ENCODE results near the gene LDLRAD3.

DNA sequence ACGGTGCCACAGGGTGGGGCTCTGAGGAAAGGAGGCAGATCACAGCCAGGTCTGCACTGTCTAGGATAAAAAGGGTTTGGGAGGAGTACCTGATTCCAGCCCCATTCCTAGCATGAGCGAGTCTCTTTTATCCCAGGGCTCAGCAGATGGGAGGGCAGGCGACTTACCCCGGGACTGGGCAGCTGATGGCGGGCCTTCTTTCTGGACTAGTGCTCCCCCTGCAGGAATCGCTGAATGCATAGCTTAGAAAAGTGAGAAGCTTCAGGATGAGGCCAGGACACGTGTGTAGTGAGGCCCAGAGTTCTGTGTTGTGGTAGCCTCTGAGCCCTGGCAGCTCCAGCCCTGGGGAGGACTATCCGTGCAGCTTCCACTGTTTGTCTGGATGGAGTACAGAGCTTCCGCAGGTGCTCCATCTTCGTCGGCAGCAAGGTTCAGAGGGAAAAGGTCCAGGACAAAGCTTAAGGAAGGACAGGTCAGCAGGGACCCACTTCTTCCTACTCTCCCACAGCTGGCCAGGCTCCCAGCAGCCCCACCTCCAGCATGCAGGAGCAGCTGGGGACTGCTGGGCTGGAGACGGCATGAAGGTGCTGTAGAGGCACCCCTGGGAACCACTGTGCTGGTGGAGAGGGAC, 315.0 kb downstream of the LDLRAD3 start:
- TF ChIP-seq, protein P1, sequence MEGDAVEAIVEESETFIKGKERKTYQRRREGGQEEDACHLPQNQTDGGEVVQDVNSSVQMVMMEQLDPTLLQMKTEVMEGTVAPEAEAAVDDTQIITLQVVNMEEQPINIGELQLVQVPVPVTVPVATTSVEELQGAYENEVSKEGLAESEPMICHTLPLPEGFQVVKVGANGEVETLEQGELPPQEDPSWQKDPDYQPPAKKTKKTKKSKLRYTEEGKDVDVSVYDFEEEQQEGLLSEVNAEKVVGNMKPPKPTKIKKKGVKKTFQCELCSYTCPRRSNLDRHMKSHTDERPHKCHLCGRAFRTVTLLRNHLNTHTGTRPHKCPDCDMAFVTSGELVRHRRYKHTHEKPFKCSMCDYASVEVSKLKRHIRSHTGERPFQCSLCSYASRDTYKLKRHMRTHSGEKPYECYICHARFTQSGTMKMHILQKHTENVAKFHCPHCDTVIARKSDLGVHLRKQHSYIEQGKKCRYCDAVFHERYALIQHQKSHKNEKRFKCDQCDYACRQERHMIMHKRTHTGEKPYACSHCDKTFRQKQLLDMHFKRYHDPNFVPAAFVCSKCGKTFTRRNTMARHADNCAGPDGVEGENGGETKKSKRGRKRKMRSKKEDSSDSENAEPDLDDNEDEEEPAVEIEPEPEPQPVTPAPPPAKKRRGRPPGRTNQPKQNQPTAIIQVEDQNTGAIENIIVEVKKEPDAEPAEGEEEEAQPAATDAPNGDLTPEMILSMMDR (IDR thresholded peaks at IDR 0.05) = peak; percentile 40 to 61 (median 49)
- TF ChIP-seq POLR2A (IDR thresholded peaks at IDR 0.05) = no peak

Data from uterus (tissue), 2 donors.